ENCODE measurements around the gene PPM1L. TPM values are rescaled to one million over a fixed set of nuclear protein-coding genes. Genes with fewer than 3 reads are reported as not detected.

PPM1L gene
- total RNA-seq, 4 donors from 2014 or later: 31.5 to 40.2 (median 34.0) TPM

- no peaks in the 10 kb centered on the region for H3K27me3 ChIP-seq
- H3K36me3 ChIP-seq: no peaks in the 10 kb centered on the region
- H3K4me3 ChIP-seq: no peak overlapping the region
- H3K9me3 ChIP-seq: no peaks in the 10 kb centered on the region
- DNase-seq (ENCODE audit: low spot score in 2 of 2): no peak
- H3K27ac ChIP-seq: no peak overlapping the region
- H3K4me1 ChIP-seq: peaks cover 26% of the 10 kb centered on the region
- 83% methylated on average over 1 of the region's 1 CpG for WGBS
- no peak for TF ChIP-seq POLR2AphosphoS5 (IDR thresholded peaks at IDR 0.05)
- TF ChIP-seq, protein P1, sequence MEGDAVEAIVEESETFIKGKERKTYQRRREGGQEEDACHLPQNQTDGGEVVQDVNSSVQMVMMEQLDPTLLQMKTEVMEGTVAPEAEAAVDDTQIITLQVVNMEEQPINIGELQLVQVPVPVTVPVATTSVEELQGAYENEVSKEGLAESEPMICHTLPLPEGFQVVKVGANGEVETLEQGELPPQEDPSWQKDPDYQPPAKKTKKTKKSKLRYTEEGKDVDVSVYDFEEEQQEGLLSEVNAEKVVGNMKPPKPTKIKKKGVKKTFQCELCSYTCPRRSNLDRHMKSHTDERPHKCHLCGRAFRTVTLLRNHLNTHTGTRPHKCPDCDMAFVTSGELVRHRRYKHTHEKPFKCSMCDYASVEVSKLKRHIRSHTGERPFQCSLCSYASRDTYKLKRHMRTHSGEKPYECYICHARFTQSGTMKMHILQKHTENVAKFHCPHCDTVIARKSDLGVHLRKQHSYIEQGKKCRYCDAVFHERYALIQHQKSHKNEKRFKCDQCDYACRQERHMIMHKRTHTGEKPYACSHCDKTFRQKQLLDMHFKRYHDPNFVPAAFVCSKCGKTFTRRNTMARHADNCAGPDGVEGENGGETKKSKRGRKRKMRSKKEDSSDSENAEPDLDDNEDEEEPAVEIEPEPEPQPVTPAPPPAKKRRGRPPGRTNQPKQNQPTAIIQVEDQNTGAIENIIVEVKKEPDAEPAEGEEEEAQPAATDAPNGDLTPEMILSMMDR (IDR thresholded peaks at IDR 0.05): no peak
- TF ChIP-seq POLR2A (IDR thresholded peaks at IDR 0.05): no peak
- TF ChIP-seq EP300 (IDR thresholded peaks at IDR 0.05): no peak
These were observed 317.1 kb downstream of the PPM1L start for GRCh38 chr3:161073181-161073580.

- 50% methylated on average over 4 of the region's 4 CpGs for WGBS
- TF ChIP-seq EP300 (IDR thresholded peaks at IDR 0.05) (no peak), POLR2AphosphoS5 (IDR thresholded peaks at IDR 0.05) (no peak), POLR2A (IDR thresholded peaks at IDR 0.05) (no peak)
- TF ChIP-seq, protein P1 (IDR thresholded peaks at IDR 0.05): no peak
These were observed 325.6 kb downstream of the PPM1L start for GRCh38 chr3:161081633-161082032.

GRCh38 chr3:161082063-161082462 is 326.0 kb downstream of the PPM1L start:
- no peaks in the 10 kb centered on the region for H3K9me3 ChIP-seq
- H3K4me1 ChIP-seq: peaks cover 3% of the 10 kb centered on the region
- H3K36me3 ChIP-seq: peaks cover 14% of the 10 kb centered on the region
- TF ChIP-seq EP300 (IDR thresholded peaks at IDR 0.05) (no peak), POLR2A (IDR thresholded peaks at IDR 0.05) (no peak), POLR2AphosphoS5 (IDR thresholded peaks at IDR 0.05) (no peak)
- TF ChIP-seq, protein P1 (IDR thresholded peaks at IDR 0.05): no peak
- H3K27ac ChIP-seq: no peak overlapping the region
- no peaks in the 10 kb centered on the region for H3K27me3 ChIP-seq
- WGBS: 40% methylated on average over 2 of the region's 2 CpGs
- H3K4me3 ChIP-seq: no peak overlapping the region
- no peak for DNase-seq (ENCODE audit: low spot score in 2 of 2)

More at GRCh38 chr3:161081633-161082032, 325.6 kb downstream of the PPM1L start:
- no peaks in the 10 kb centered on the region for H3K27me3 ChIP-seq
- H3K36me3 ChIP-seq: peaks cover 14% of the 10 kb centered on the region
- no peak overlapping the region for H3K4me3 ChIP-seq
- no peaks in the 10 kb centered on the region for H3K9me3 ChIP-seq
- H3K4me1 ChIP-seq: peaks cover 3% of the 10 kb centered on the region
- DNase-seq (ENCODE audit: low spot score in 2 of 2): no peak
- H3K27ac ChIP-seq: no peak overlapping the region

- Histone ChIP-seq H3K36me3 (peaks cover 14% of the 10 kb centered on the region), H3K4me3 (no peak overlapping the region), H3K27ac (no peak overlapping the region), H3K27me3 (no peaks in the 10 kb centered on the region), H3K4me1 (peaks cover 3% of the 10 kb centered on the region), H3K9me3 (no peaks in the 10 kb centered on the region)
- DNase-seq (ENCODE audit: low spot score in 2 of 2): no peak
- WGBS: 100% methylated on average over 1 of the region's 1 CpG
- TF ChIP-seq, protein P1 (IDR thresholded peaks at IDR 0.05): no peak
- TF ChIP-seq POLR2AphosphoS5 (IDR thresholded peaks at IDR 0.05): no peak
- TF ChIP-seq EP300 (IDR thresholded peaks at IDR 0.05): no peak
- TF ChIP-seq POLR2A (IDR thresholded peaks at IDR 0.05): no peak
These were observed 327.1 kb downstream of the PPM1L start for GRCh38 chr3:161083131-161083530.

DNA sequence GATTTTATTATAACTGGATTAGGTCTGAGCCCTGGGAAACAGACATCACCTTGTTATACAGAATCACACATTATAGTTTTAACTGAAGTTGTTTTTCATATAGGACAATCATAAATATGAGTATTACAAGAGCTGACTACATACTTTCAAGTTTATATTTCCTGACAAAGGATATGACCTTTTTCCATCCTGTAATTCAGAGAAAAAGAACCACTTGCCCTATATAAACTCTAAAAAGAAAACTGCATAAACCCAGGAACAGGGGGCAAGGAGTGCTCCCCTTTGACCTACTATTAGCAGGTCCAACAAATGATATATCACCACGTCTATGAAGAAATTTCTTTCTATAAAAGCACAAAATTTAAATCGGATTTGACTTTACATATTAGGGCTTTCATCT is 328.2 kb downstream of the PPM1L start:
- H3K4me3 ChIP-seq: no peak overlapping the region
- no peak overlapping the region for H3K27ac ChIP-seq
- peaks cover 14% of the 10 kb centered on the region for H3K36me3 ChIP-seq
- no peaks in the 10 kb centered on the region for H3K27me3 ChIP-seq
- DNase-seq (ENCODE audit: low spot score in 2 of 2): no peak
- H3K9me3 ChIP-seq: no peaks in the 10 kb centered on the region
- TF ChIP-seq, protein P1 (IDR thresholded peaks at IDR 0.05): no peak
- TF ChIP-seq POLR2A (IDR thresholded peaks at IDR 0.05) (no peak), EP300 (IDR thresholded peaks at IDR 0.05) (no peak)
- WGBS: 72% methylated on average over 2 of the region's 2 CpGs
- H3K4me1 ChIP-seq: peaks cover 3% of the 10 kb centered on the region

All from suprapubic skin (tissue), 4 donors.